ENCODE measurements around the gene SCGB2B2. TPM values are rescaled to one million over a fixed set of nuclear protein-coding genes. Genes with fewer than 3 reads are reported as not detected.

SCGB2B2 gene
- polyA plus RNA-seq, 10 donors = 0.07 to 1.2 (median 0.38) TPM

Other genes with a start within 250 kb of the SCGB2B2 start
- 100 to 1,000 TPM in 4 of 10 donors, 10 to 100 TPM in 6; 89.2 to 131 (median 97.3) TPM for gene UBA2, start 248.8 kb downstream of the SCGB2B2 start, polyA plus RNA-seq (ENCODE audit: insufficient read length in 10 of 10)
- gene WTIP, start 195.4 kb downstream of the SCGB2B2 start, polyA plus RNA-seq (ENCODE audit: insufficient read length in 10 of 10) = 10 to 100 TPM; 14.4 to 28.1 (median 18.9) TPM
- 10 to 100 TPM; 42.3 to 71.8 (median 53.2) TPM for gene ZNF302, start 519 bp upstream of the SCGB2B2 start, polyA plus RNA-seq (ENCODE audit: insufficient read length in 10 of 10)
- gene ZNF181, start 57.1 kb upstream of the SCGB2B2 start, polyA plus RNA-seq (ENCODE audit: insufficient read length in 10 of 10) = 10 to 100 TPM; 12.4 to 16.7 (median 14.9) TPM
- 1 to 10 TPM; 5.0 to 8.5 (median 5.9) TPM for gene ZNF599, start 96.1 kb upstream of the SCGB2B2 start, polyA plus RNA-seq (ENCODE audit: insufficient read length in 10 of 10)
- gene ZNF30, start 249.7 kb upstream of the SCGB2B2 start, polyA plus RNA-seq (ENCODE audit: insufficient read length in 10 of 10) = 1 to 10 TPM; 2.7 to 5.7 (median 4.2) TPM

All from muscle of back (tissue), 10 donors.